Liver (tissue), 9 donors: ENCODE results near the gene SCAI. TPM values are rescaled to one million over a fixed set of nuclear protein-coding genes. Genes with fewer than 3 reads are reported as not detected.
"Not testable (repeated sequence)": the region's sequence is repeated elsewhere in the genome, so short reads cannot be mapped to it uniquely, and the experiment has no call there.

Source experiments
- DNase-seq: peaks from one replicate; pipeline ENCODE4 v3.0.0-alpha.2; 2017; ENCODE audit warnings: low spot score
- H3K27ac ChIP-seq, 2 donors: one replicate each; pipeline ENCODE4 v1.7.0; 2013; ENCODE audit warnings: inconsistent platforms in 2 of 2, low read length in 2 of 2, control low read depth in 1 of 2, low read depth in 1 of 2, mild to moderate bottlenecking in 1 of 2
- H3K27me3 ChIP-seq, 4 donors: one replicate each; pipeline versions ENCODE4 v1.6.1 to v1.7.0; 2013; ENCODE audit warnings: low read length in 3 of 4, inconsistent platforms in 1 of 4, mild to moderate bottlenecking in 1 of 4, moderate library complexity in 1 of 4; ENCODE audit not compliant: control insufficient read depth in 4 of 4, insufficient read depth in 4 of 4
- H3K36me3 ChIP-seq, 4 donors: one replicate each; pipeline versions ENCODE4 v1.6.1 to v1.7.0; 2013; ENCODE audit warnings: low read length in 3 of 4, mild to moderate bottlenecking in 3 of 4, low read depth in 1 of 4, moderate library complexity in 1 of 4; ENCODE audit not compliant: control insufficient read depth in 4 of 4, insufficient read depth in 3 of 4
- H3K4me1 ChIP-seq, 4 donors: one replicate each; pipeline versions ENCODE4 v1.6.1 to v1.7.0; 2013; ENCODE audit warnings: low read length in 3 of 4, mild to moderate bottlenecking in 3 of 4, moderate library complexity in 1 of 4; ENCODE audit not compliant: control insufficient read depth in 4 of 4, insufficient read depth in 4 of 4
- H3K4me3 ChIP-seq, 3 donors: one replicate each; pipeline versions ENCODE4 v1.6.1 to v1.7.0; 2013; ENCODE audit warnings: low read length in 3 of 3, control low read depth in 1 of 3, low read depth in 1 of 3, mild to moderate bottlenecking in 1 of 3
- H3K9ac ChIP-seq, 2 donors: one replicate each; pipeline ENCODE4 v1.7.0; 2013; ENCODE audit warnings: low read length in 2 of 2, mild to moderate bottlenecking in 2 of 2, moderate library complexity in 2 of 2, control low read depth in 1 of 2, low read depth in 1 of 2
- H3K9me3 ChIP-seq, 4 donors: one replicate each; pipeline versions ENCODE4 v1.6.1 to v1.7.0; 2013; ENCODE audit warnings: low read length in 3 of 4; ENCODE audit not compliant: control insufficient read depth in 4 of 4
- ATF3 ChIP-seq: IDR thresholded peaks from 2 replicates; pipeline ENCODE4 v1.6.1; 2016; ENCODE audit warnings: antibody characterized with exemption
- EGR1 ChIP-seq, 2 donors: IDR thresholded peaks; 2 replicates each; pipeline ENCODE4 v1.6.1; 2016 to 2018; ENCODE audit warnings: antibody characterized with exemption in 2 of 2, low read depth in 2 of 2
- FOXA1 ChIP-seq: IDR thresholded peaks from 2 replicates; pipeline ENCODE4 v1.6.1; 2016; ENCODE audit warnings: antibody characterized with exemption
- JUND ChIP-seq, 2 donors: IDR thresholded peaks; 2 replicates each; pipeline ENCODE4 v1.6.1; 2016; ENCODE audit warnings: antibody characterized with exemption in 2 of 2
- NR2F2 ChIP-seq: IDR thresholded peaks from 2 replicates; pipeline ENCODE4 v1.6.1; 2016; ENCODE audit warnings: antibody characterized with exemption
- RAD21 ChIP-seq, 2 donors: IDR thresholded peaks; 2 replicates each; pipeline ENCODE4 v1.6.1; 2016; ENCODE audit warnings: antibody characterized with exemption in 2 of 2, mild to moderate bottlenecking in 2 of 2
- TAF1 ChIP-seq: conservative IDR thresholded peaks from 2 replicates; pipeline ENCODE4 v1.6.1; 2016; ENCODE audit warnings: antibody characterized with exemption, mild to moderate bottlenecking
- WGBS: extraction: QIAGEN DNeasy Blood & Tissue Kit; methylation state at CpG from one replicate; pipeline ENCODE4 v1.1.7; 2013; 5-methylcytosine and 5-hydroxymethylcytosine counted together
- polyA plus RNA-seq, 2 donors: library from polyadenylated mRNA; stranded (reverse) in 1 of 2; unstranded in 1 of 2; fragments of 200-250 nt in 1 of 2; fragments of >200 nt in 1 of 2; fragmentation: Nextera tagmentation in 1 of 2; extraction: Ambion mirVana in 1 of 2; gene quantifications; one replicate each; pipeline versions ENCODE4 v1.2.1 to v1.2.3, GENCODE V29; 2013 to 2015
- total RNA-seq, 2 donors: library from RNA; depleted of rRNA; stranded (reverse); fragments of >200 nt; gene quantifications; one replicate each; pipeline ENCODE4 v1.2.3, GENCODE V29; 2014
- TF ChIP-seq, protein P1 (sequence below): fragments of 150-350 bp; IDR thresholded peaks from 2 replicates; pipeline ENCODE4 v1.5.1; 2017; ENCODE audit warnings: improper control_type of control experiment, low read depth, low read length; ENCODE audit not compliant: missing input control
- TF ChIP-seq, protein P2 (sequence below): IDR thresholded peaks from 2 replicates; pipeline ENCODE4 v1.6.1; 2016; ENCODE audit warnings: antibody characterized with exemption, mild to moderate bottlenecking
- donor health status: healthy.
- donor health status: healthy.
- donor health status: healthy.
- donor health status: healthy.
- donor health status: healthy.

The SCAI gene
- total and polyA plus RNA-seq, 4 donors = 0.24 to 5.3 (median 1.6) TPM

DNA sequence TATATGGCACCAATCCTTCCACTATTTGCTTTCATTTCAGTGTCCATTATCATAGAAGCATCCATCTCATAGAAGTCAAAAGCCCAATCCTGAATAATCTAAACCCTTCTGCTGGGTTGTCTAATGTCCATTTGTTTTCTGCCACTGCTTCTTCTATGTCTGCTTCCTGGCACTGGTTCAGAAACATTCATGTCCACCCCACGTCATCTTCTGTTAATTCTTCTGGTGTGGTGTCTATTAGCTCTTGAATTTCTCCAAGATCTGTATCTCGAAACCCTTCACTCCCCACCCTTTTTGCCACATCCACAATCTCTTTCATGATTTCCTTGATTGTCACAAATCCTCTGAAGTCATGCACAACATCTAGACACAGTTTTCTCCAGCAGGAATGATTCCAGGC, 179.3 kb downstream of the SCAI start:
- 90% methylated on average over 2 of the region's 2 CpGs for WGBS
- Histone ChIP-seq H3K36me3 (no peaks in the 10 kb centered on the region), H3K9ac (no peak overlapping the region), H3K4me1 (no peaks in the 10 kb centered on the region), H3K27ac (no peak overlapping the region), H3K27me3 (no peaks in the 10 kb centered on the region), H3K4me3 (no peak overlapping the region), H3K9me3 (no peaks in the 10 kb centered on the region)
- TF ChIP-seq ATF3 (no peak), EGR1 (IDR thresholded peaks at IDR 0.05; ENCODE audit: low read depth in 2 of 2) (no peak), TAF1 (no peak)
- DNase-seq = no peak

DNA sequence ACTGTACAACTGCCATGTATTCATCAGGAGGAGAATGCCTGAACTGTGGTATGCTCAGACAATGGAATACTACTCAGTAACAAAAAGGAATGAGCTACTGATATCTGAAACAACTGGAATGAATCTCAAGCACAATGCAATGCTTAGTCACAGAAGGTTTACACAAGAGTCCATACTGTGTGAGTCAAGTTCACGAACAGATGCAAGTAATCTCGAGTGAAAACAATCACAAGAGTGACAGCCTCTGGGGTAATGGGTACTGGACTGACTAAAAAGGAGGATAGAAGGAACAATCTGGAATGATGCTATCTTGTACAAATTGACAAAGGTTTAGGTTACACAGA, 182.9 kb downstream of the SCAI start:
- WGBS = 93% methylated on average over 2 of the region's 2 CpGs
- Histone ChIP-seq H3K27ac (no peak overlapping the region), H3K9me3 (no peaks in the 10 kb centered on the region), H3K4me1 (no peaks in the 10 kb centered on the region), H3K9ac (no peak overlapping the region), H3K4me3 (no peak overlapping the region), H3K36me3 (no peaks in the 10 kb centered on the region), H3K27me3 (no peaks in the 10 kb centered on the region)
- TF ChIP-seq NR2F2 = no peak
- no peak for TF ChIP-seq FOXA1
- TF ChIP-seq, protein P1, sequence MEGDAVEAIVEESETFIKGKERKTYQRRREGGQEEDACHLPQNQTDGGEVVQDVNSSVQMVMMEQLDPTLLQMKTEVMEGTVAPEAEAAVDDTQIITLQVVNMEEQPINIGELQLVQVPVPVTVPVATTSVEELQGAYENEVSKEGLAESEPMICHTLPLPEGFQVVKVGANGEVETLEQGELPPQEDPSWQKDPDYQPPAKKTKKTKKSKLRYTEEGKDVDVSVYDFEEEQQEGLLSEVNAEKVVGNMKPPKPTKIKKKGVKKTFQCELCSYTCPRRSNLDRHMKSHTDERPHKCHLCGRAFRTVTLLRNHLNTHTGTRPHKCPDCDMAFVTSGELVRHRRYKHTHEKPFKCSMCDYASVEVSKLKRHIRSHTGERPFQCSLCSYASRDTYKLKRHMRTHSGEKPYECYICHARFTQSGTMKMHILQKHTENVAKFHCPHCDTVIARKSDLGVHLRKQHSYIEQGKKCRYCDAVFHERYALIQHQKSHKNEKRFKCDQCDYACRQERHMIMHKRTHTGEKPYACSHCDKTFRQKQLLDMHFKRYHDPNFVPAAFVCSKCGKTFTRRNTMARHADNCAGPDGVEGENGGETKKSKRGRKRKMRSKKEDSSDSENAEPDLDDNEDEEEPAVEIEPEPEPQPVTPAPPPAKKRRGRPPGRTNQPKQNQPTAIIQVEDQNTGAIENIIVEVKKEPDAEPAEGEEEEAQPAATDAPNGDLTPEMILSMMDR = no peak
- TF ChIP-seq, protein P2, sequence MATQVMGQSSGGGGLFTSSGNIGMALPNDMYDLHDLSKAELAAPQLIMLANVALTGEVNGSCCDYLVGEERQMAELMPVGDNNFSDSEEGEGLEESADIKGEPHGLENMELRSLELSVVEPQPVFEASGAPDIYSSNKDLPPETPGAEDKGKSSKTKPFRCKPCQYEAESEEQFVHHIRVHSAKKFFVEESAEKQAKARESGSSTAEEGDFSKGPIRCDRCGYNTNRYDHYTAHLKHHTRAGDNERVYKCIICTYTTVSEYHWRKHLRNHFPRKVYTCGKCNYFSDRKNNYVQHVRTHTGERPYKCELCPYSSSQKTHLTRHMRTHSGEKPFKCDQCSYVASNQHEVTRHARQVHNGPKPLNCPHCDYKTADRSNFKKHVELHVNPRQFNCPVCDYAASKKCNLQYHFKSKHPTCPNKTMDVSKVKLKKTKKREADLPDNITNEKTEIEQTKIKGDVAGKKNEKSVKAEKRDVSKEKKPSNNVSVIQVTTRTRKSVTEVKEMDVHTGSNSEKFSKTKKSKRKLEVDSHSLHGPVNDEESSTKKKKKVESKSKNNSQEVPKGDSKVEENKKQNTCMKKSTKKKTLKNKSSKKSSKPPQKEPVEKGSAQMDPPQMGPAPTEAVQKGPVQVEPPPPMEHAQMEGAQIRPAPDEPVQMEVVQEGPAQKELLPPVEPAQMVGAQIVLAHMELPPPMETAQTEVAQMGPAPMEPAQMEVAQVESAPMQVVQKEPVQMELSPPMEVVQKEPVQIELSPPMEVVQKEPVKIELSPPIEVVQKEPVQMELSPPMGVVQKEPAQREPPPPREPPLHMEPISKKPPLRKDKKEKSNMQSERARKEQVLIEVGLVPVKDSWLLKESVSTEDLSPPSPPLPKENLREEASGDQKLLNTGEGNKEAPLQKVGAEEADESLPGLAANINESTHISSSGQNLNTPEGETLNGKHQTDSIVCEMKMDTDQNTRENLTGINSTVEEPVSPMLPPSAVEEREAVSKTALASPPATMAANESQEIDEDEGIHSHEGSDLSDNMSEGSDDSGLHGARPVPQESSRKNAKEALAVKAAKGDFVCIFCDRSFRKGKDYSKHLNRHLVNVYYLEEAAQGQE = no peak
- no peak for TF ChIP-seq RAD21 (IDR thresholded peaks at IDR 0.05)
- TF ChIP-seq JUND (IDR thresholded peaks at IDR 0.05) = no peak
- DNase-seq = no peak

DNA sequence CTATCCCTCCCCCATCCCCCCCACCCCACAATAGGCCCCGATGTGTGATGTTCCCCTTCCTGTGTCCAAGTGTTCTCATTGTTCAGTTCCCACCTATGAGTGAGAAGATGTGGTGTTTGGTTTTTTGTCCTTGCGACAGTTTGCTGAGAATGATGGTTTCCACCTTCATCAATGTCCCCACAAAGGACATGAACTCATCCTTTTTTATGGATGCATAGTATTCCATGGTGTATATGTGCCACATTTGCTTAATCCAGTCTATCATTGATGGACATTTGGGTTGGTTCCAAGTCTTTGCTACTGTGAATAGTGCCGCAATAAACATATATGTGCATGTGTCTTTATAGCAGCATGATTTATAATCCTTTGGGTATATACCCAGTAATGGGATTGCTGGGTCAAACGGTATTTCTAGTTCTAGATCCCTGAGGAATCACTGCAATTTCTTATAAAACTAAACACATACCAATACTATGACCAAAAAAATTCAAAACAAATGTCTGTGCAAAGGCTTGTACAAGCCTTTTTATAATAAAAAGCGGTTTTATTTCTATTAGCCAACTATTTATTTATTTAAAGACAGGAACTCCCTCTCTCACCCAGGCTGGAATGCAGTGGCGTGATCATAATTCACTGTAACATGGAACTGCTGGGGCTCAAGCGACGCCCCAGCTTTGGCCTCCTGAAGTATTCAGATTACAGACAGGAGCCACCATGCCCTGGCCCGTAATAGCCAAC, 183.5 kb downstream of the SCAI start:
- not testable (repeated sequence) for H3K4me3 ChIP-seq, H3K27me3 ChIP-seq, DNase-seq, H3K36me3 ChIP-seq, H3K27ac ChIP-seq, H3K9me3 ChIP-seq, H3K4me1 ChIP-seq, H3K9ac ChIP-seq
- 98% methylated on average over 9 of the region's 9 CpGs for WGBS
